ENCODE results near the gene PBX1. TPM values are rescaled to one million over a fixed set of nuclear protein-coding genes. Genes with fewer than 3 reads are reported as not detected.

The PBX1 gene
- total and polyA plus RNA-seq, 10 of the 15 experiments (the other 5 are each of a cell fraction or from before 2014, with no cell fraction given) = 0.05 to 0.28 (median 0.11) TPM; not detected in 5

DNA sequence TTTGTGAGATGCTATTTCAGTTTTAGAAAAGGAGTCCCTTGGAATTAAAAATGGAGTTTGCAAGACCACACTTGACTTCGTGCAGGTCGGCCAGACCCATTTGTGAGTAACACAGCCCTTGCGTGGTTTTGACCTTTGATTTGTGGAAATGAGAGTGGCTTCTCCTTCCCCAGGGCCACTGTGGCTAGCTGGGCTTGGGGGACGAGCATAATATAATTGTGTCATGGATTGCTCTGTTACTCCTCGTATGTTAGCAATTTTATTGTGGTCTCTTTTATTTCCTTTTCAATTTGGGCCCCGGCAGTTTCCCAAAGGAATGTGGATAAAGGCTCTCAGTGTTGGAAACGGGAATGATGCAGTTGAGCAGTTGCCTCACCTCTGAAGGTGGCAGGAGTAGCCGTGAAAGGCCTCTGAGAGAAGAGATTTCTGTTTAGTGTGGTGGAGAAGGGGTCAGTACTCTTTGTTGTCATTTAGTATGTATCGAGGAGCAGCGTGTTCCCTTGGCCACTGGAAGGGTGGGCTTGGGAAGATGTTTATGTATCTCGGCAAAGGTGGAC, 194.6 kb downstream of the PBX1 start:
- H3K79me2 ChIP-seq (ENCODE audit: control insufficient read depth, insufficient read depth, low read length) = no peaks in the 10 kb centered on the region
- no peaks in the 10 kb centered on the region for H3K4me1 ChIP-seq (ENCODE audit: control insufficient read depth, insufficient read depth, low read length)
- in situ Hi-C loops (cut with MboI) (no loop called here), intact Hi-C loops (cut with micrococcal nuclease; ENCODE audit: unreplicated experiment) (no loop called here)
- no peak overlapping the region for H3K4me3 ChIP-seq
- BruUV-seq (replicated peaks) = no TSS peak
- SMC1A ChIA-PET (ENCODE audit: uncharacterized antibody, unreplicated experiment) = no interaction called here
- no peaks in the 10 kb centered on the region for H3K36me3 ChIP-seq (ENCODE audit: control insufficient read depth in 2 of 2, insufficient read depth in 2 of 2, low read length in 1 of 2)
- TF ChIP-seq TCF7 (IDR thresholded peaks at IDR 0.05; ENCODE audit: borderline replicate concordance) = no peak
- TF ChIP-seq SUPT20H (IDR thresholded peaks at IDR 0.05; ENCODE audit: borderline replicate concordance, control insufficient read depth, low read depth, low read length) = no peak
- no peak for TF ChIP-seq CHD2 (IDR thresholded peaks at IDR 0.05; ENCODE audit: borderline replicate concordance, low read depth, low read length)
- TF ChIP-seq MAX (IDR thresholded peaks at IDR 0.05; ENCODE audit: low read depth, low read length) = no peak
- no peak for TF ChIP-seq HDAC2 (IDR thresholded peaks at IDR 0.05)
- TF ChIP-seq, protein P1, sequence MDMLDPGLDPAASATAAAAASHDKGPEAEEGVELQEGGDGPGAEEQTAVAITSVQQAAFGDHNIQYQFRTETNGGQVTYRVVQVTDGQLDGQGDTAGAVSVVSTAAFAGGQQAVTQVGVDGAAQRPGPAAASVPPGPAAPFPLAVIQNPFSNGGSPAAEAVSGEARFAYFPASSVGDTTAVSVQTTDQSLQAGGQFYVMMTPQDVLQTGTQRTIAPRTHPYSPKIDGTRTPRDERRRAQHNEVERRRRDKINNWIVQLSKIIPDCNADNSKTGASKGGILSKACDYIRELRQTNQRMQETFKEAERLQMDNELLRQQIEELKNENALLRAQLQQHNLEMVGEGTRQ (IDR thresholded peaks at IDR 0.05; ENCODE audit: borderline replicate concordance, low read depth, low read length) = no peak
- TF ChIP-seq, protein P2, sequence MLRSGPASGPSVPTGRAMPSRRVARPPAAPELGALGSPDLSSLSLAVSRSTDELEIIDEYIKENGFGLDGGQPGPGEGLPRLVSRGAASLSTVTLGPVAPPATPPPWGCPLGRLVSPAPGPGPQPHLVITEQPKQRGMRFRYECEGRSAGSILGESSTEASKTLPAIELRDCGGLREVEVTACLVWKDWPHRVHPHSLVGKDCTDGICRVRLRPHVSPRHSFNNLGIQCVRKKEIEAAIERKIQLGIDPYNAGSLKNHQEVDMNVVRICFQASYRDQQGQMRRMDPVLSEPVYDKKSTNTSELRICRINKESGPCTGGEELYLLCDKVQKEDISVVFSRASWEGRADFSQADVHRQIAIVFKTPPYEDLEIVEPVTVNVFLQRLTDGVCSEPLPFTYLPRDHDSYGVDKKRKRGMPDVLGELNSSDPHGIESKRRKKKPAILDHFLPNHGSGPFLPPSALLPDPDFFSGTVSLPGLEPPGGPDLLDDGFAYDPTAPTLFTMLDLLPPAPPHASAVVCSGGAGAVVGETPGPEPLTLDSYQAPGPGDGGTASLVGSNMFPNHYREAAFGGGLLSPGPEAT (IDR thresholded peaks at IDR 0.05; ENCODE audit: low read depth) = no peak
- no peak for TF ChIP-seq ZNF274 (IDR thresholded peaks at IDR 0.05; ENCODE audit: insufficient read depth, insufficient read length)
- no peak for TF ChIP-seq HCFC1 (IDR thresholded peaks at IDR 0.05; ENCODE audit: low read length)
- TF ChIP-seq MEF2B (IDR thresholded peaks at IDR 0.05; ENCODE audit: partially characterized antibody, poor library complexity, severe bottlenecking) = no peak
- no peak for TF ChIP-seq SIX5 (IDR thresholded peaks at IDR 0.05; ENCODE audit: low read depth, low read length, severe bottlenecking)
- no peak for TF ChIP-seq ZNF384 (IDR thresholded peaks at IDR 0.05; ENCODE audit: borderline replicate concordance, low read depth, low read length)
- no peak for TF ChIP-seq EP300 (IDR thresholded peaks at IDR 0.05; ENCODE audit: borderline replicate concordance in 1 of 2, control insufficient read depth in 1 of 2, low read depth in 2 of 2, low read length in 2 of 2)
- TF ChIP-seq CEBPZ (IDR thresholded peaks at IDR 0.05; ENCODE audit: low read depth, low read length) = no peak
- TF ChIP-seq NFYB (IDR thresholded peaks at IDR 0.05; ENCODE audit: insufficient read depth, low read depth, low read length) = no peak
- no peak for TF ChIP-seq RCOR1 (conservative IDR thresholded peaks at IDR 0.05; ENCODE audit: low read depth, low read length)
- H3K27me3 ChIP-seq (replicated peaks in 1 of 2; ENCODE audit: control insufficient read depth in 2 of 2, insufficient read depth in 2 of 2, low read length in 1 of 2) = no peaks in the 10 kb centered on the region
- 28% methylated on average over 11 of the region's 11 CpGs for WGBS (ENCODE audit: insufficient coverage, insufficient replicate concordance, low lambda C conversion rate, missing lambda C conversion rate)
- POLR2A ChIA-PET = no interaction called here
- FAIRE-seq (no peak), DNase-seq (ENCODE audit: low read depth, low spot score) (no peak), ATAC-seq (no peak)
- RAD21 ChIA-PET (ENCODE audit: unreplicated experiment) = no interaction called here
- no peak overlapping the region for H3K27ac ChIP-seq (ENCODE audit: control insufficient read depth, insufficient read depth)
- CTCF ChIA-PET = no interaction called here
- H4K20me1 ChIP-seq (ENCODE audit: control insufficient read depth, insufficient read depth) = no peaks in the 10 kb centered on the region
- H3K4me2 ChIP-seq (ENCODE audit: control insufficient read depth, insufficient read depth) = no peak overlapping the region
- H2AFZ ChIP-seq (ENCODE audit: control insufficient read depth, low read depth, low read length) = no peak overlapping the region
- no peak overlapping the region for H3K9ac ChIP-seq (ENCODE audit: control insufficient read depth, insufficient read depth, low read length)
- H3K9me3 ChIP-seq (replicated peaks; ENCODE audit: control insufficient read depth, insufficient read depth, low read length) = no peaks in the 10 kb centered on the region
